Right atrium auricular region (tissue), 2 donors: ENCODE measurements around the gene PRR33. TPM values are rescaled to one million over a fixed set of nuclear protein-coding genes. Genes with fewer than 3 reads are reported as not detected.
A peak's percentile ranks its signal among the peaks of the same experiment; 100 is the strongest.

ENCODE experiments used
- DNase-seq: peaks from one replicate; pipeline ENCODE4 v3.0.0-alpha.2; 2019; ENCODE audit warnings: low spot score
- H3K27ac ChIP-seq, 2 donors: fragments of 200-600 bp; sonication (generic); 1 replicate in 1 of 2; 2 replicates in 1 of 2; pipeline ENCODE4 v1.5.1; 2016 to 2019
- H3K27me3 ChIP-seq, 2 donors: fragments of 200-600 bp; sonication (generic); one replicate each; pipeline versions ENCODE4 v1.5.1 to v1.6.0; 2017 to 2019
- H3K36me3 ChIP-seq: fragments of 200-600 bp; sonication (generic); one replicate; pipeline ENCODE4 v1.5.1; 2016
- H3K4me1 ChIP-seq, 2 donors: fragments of 200-600 bp; sonication (generic); one replicate each; pipeline versions ENCODE4 v1.5.1 to v1.6.0; 2017 to 2019
- H3K4me3 ChIP-seq, 2 donors: fragments of 200-600 bp; sonication (generic); 1 replicate in 1 of 2; 2 replicates in 1 of 2; pipeline ENCODE4 v1.5.1; 2017 to 2019; ENCODE audit warnings: mild to moderate bottlenecking in 1 of 2, moderate library complexity in 1 of 2
- H3K9me3 ChIP-seq, 2 donors: fragments of 200-600 bp; sonication (generic); one replicate each; pipeline ENCODE4 v1.5.1; 2019
- total RNA-seq, 2 donors: library from RNA; depleted of rRNA; stranded (reverse); fragments of >200 nt; gene quantifications; one replicate each; pipeline ENCODE4 v1.1.0, GENCODE V29; 2016
- TF ChIP-seq, protein P1 (sequence below), 2 donors: fragments of 200-600 bp; sonication (generic); IDR thresholded peaks; one replicate each; pipeline ENCODE4 v1.5.1; 2019; ENCODE audit warnings: antibody characterized with exemption in 2 of 2

Gene PRR33
- total RNA-seq, 2 donors from 2014 or later = 0.33 TPM; not detected in 1

DNA sequence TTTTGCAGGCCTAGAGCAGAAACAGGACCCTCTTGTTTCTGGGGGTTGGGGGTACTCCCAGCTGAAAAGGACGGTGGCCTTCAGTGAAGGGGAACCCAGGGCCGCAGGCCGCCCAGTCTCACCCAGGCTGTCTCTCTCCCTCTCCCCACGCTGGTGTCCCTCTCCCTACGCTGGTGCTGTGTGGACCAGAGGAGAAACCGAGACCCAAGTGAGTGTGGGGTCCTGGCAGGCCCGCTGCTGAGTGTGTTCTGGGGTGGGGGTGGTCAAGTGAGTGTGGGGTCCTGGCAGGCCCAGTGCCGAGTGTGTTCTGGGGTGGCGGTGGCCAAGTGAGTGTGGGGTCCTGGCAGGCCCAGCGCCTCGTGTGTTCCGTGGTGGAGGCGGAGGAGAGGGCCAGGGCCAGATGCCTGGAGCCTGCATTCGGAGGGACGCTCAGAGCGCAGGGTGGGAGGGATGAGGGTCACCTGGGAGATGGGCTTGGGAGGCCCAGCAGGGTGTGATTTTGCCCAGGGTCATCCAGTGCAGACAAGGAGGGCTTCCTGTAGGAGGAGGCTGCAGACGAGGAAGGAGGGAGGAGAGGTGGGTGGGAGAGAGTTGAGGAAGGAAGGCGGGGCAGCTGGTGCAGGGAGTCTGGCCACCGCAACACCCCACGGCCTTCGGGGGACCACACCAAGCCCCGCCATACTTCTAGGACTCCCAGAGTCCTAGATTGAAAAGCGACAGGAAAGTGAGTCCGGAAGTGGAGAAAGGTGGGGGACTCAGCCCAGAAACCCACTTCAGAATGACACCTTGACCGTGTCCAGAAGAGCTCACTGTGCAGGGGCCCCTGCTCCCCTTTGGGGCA is 38.1 kb upstream of the PRR33 start:
- H3K9me3 ChIP-seq = no peaks in the 10 kb centered on the region
- DNase-seq = no peak

DNA sequence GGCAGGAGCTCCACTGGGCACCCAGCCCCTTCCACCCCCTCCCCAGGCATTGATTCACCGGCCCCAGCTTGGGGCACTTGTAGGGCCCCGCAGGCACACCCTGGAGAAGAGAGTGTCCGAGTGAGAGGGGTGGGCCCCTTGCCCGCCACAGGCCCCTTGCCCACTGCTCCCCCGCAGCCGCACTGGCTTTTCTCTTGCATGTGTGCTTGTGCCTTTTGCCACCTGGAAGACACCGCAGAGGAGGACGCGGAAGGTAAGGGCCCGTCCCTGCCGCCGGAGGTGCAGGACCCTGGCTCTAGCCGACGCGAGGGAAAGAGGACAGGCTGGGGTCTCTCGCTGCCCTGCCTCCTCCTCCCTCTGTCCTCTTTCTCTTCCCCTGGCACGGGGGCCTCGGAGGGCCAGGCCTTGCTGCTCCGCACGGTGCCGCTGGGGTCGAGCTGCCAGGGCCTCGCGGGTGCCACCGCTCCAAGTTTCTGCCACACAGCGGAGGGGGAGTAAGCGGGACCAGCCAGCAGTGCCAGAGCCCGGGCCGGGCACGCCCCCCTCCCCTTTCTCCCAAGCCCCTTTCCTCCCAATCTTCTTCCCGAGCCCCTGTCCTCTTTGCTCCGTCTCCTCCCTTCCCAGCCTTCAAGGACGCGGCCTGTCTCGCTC is 37.3 kb upstream of the PRR33 start:
- Histone ChIP-seq H3K9me3 (no peaks in the 10 kb centered on the region), H3K36me3 (no peaks in the 10 kb centered on the region), H3K27me3 (no peaks in the 10 kb centered on the region), H3K4me1 (peaks cover 0 to 18% of the 10 kb centered on the region in 2 donors), H3K4me3 (no peak overlapping the region), H3K27ac (no peak overlapping the region)
- DNase-seq = no peak
- TF ChIP-seq, protein P1, sequence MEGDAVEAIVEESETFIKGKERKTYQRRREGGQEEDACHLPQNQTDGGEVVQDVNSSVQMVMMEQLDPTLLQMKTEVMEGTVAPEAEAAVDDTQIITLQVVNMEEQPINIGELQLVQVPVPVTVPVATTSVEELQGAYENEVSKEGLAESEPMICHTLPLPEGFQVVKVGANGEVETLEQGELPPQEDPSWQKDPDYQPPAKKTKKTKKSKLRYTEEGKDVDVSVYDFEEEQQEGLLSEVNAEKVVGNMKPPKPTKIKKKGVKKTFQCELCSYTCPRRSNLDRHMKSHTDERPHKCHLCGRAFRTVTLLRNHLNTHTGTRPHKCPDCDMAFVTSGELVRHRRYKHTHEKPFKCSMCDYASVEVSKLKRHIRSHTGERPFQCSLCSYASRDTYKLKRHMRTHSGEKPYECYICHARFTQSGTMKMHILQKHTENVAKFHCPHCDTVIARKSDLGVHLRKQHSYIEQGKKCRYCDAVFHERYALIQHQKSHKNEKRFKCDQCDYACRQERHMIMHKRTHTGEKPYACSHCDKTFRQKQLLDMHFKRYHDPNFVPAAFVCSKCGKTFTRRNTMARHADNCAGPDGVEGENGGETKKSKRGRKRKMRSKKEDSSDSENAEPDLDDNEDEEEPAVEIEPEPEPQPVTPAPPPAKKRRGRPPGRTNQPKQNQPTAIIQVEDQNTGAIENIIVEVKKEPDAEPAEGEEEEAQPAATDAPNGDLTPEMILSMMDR (IDR thresholded peaks at IDR 0.05) = no peak

More for the DNA sequence above, 38.1 kb upstream of the PRR33 start:
- Histone ChIP-seq H3K4me3 (no peak overlapping the region), H3K36me3 (no peaks in the 10 kb centered on the region), H3K27ac (no peak overlapping the region), H3K27me3 (no peaks in the 10 kb centered on the region), H3K4me1 (peaks cover 0 to 18% of the 10 kb centered on the region in 2 donors)
- TF ChIP-seq, protein P1 (IDR thresholded peaks at IDR 0.05) = no peak

DNA sequence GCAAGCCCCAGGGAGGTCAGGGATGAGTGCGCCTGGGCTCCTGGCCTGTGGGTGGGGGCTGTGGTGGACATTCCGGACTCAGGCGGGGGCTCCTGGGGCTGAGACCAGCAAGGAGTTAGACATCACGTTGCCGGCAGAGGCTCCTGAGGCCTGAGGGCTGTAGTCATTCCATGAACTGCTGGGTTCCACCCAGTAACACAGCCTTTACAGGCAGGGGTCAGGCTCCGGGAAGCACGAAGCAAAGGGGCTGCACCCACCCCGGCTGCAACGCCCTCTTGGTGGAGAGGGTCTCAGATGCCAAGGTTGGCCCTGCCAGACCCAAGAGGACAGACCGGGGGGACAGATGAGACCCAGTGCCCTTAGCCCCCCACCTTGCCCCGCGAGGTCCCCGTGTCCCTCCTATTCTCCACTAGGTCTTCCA is 36.8 kb upstream of the PRR33 start:
- Histone ChIP-seq H3K27ac (peak overlapping the region in 1 of 2 donors; percentile 19), H3K36me3 (no peaks in the 10 kb centered on the region), H3K27me3 (no peaks in the 10 kb centered on the region), H3K9me3 (no peaks in the 10 kb centered on the region), H3K4me1 (peaks cover 0 to 18% of the 10 kb centered on the region in 2 donors), H3K4me3 (no peak overlapping the region)
- DNase-seq = no peak
- TF ChIP-seq, protein P1 (IDR thresholded peaks at IDR 0.05) = no peak

DNA sequence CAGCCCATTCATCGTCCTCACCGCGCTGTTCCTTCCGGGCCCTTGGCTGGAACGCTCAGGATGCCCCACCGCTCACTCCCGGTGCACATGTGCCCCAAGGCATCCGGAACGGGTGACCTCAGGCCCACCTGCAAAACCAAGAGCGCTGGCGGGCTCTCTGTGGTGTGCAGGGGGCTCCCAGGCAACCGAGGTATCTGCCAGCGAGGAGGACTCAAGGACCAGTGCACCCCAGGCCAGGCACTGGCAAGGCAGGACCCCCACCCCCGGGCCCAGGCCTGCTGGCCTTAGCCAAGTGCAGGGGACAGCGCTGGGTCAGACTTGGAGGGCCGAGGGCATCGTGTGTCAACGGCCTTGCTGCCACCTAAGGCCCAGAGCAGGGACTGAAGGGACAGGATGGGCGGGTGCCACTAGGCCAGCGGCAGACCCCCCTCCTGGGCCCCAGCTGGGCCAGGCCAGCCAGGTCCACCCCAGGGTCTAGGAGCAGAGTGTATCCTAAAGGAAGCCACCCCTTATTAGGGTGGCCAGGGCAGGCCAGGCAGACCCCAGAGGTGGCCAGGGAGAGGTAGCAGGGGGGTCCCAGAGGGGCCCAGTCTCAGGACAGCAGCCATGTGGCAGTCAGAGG is 36.3 kb upstream of the PRR33 start:
- H3K36me3 ChIP-seq = no peaks in the 10 kb centered on the region
- DNase-seq = no peak
- H3K27me3 ChIP-seq = no peaks in the 10 kb centered on the region
- peaks cover 0 to 18% of the 10 kb centered on the region in 2 donors for H3K4me1 ChIP-seq
- H3K27ac ChIP-seq = peak overlapping the region; percentile 51 to 57
- no peak overlapping the region for H3K4me3 ChIP-seq
- H3K9me3 ChIP-seq = no peaks in the 10 kb centered on the region
- TF ChIP-seq, protein P1 (IDR thresholded peaks at IDR 0.05) = no peak

DNA sequence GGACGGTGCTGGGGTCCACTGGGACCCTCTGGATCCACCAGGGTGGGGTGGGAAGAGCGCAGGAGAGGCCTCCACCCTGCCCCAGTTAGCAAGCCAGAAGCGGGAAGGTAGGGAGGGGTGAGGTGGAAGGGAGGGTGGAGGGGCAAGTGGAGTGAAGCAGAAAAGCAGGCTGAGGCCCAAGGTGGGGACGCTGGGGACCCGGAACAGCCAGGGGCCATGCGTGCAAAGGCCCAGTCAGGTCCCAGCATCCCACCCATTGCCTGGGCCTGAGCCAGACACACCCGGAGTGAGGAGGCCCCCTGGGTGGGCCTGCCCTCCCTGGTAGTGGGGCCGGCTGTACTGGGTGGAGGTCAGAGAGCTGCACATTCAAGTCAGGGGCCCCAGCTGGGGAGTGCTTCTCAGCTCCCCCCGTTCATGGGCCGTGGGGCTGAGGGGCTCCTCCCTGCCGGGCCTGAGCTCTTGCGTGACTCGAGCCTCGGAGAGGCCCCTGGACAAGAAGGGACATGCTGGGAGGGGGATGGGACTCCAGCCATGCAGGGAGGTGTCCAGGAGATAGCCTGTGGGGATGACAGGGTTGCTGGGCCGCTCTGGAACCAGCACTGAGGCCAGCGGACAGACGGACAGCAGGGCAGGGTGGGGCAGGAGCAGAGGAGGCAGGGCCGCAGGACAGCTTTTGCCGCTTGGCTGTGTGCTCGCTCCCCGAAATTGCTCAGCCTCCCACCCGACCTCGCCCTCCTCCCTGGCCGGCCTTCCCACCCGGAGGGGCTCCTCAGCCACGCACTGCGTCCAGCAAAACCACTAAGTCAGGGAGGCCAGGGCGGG is 35.5 kb upstream of the PRR33 start:
- Histone ChIP-seq H3K27ac (peak overlapping the region; percentile 51 to 57), H3K4me1 (peaks cover 0 to 25% of the 10 kb centered on the region in 2 donors)
- no peak for DNase-seq

More for the DNA sequence above, 35.5 kb upstream of the PRR33 start:
- TF ChIP-seq, protein P1 (IDR thresholded peaks at IDR 0.05) = no peak
- Histone ChIP-seq H3K9me3 (no peaks in the 10 kb centered on the region), H3K36me3 (no peaks in the 10 kb centered on the region), H3K27me3 (no peaks in the 10 kb centered on the region), H3K4me3 (no peak overlapping the region)
